GM19467 (cell line): ENCODE results near the gene ERLIN1.

Experiments
- ATAC-seq: cut with Tn5 transposase; IDR thresholded peaks from one replicate; pipeline ENCODE4 v1.9.1; 2021; ENCODE audit warnings: mild to moderate bottlenecking, moderate library complexity; ENCODE audit not compliant: unreplicated experiment

ERLIN1 gene

GRCh38 chr10:100173035-100173434, 12.8 kb downstream of the ERLIN1 start:
- no peak for ATAC-seq

GRCh38 chr10:100172349-100172748, 13.5 kb downstream of the ERLIN1 start:
- ATAC-seq, result no peak

GRCh38 chr10:100168313-100168643, 17.6 kb downstream of the ERLIN1 start:
- ATAC-seq, result no peak

- ATAC-seq, result no peak
Observed at GRCh38 chr10:100167553-100168312, 18.1 kb downstream of the ERLIN1 start.

- ATAC-seq, result no peak
Observed at GRCh38 chr10:100163704-100164621, 21.9 kb downstream of the ERLIN1 start.

GRCh38 chr10:100162696-100163095, 23.1 kb downstream of the ERLIN1 start:
- no peak for ATAC-seq

GRCh38 chr10:100158044-100158805, 27.6 kb downstream of the ERLIN1 start:
- ATAC-seq, result peak; percentile 59

- no peak for ATAC-seq
Observed at GRCh38 chr10:100157156-100157555, 28.7 kb downstream of the ERLIN1 start.

GRCh38 chr10:100155936-100156335, 29.9 kb downstream of the ERLIN1 start:
- ATAC-seq, result no peak

- no peak for ATAC-seq
Observed at GRCh38 chr10:100154666-100155065, 31.2 kb downstream of the ERLIN1 start.

GRCh38 chr10:100153239-100153825, 32.5 kb downstream of the ERLIN1 start:
- no peak for ATAC-seq

GRCh38 chr10:100151723-100152300, 34.0 kb downstream of the ERLIN1 start:
- ATAC-seq, result no peak

- ATAC-seq, result no peak
Observed at GRCh38 chr10:100148353-100149211, 37.2 kb downstream of the ERLIN1 start.

GRCh38 chr10:100146875-100147650, 38.8 kb downstream of the ERLIN1 start:
- no peak for ATAC-seq

- ATAC-seq, result no peak
Observed at GRCh38 chr10:100146398-100146797, 39.4 kb downstream of the ERLIN1 start.

GRCh38 chr10:100143756-100144155, 42.1 kb downstream of the ERLIN1 start:
- no peak for ATAC-seq

- ATAC-seq, result no peak
Observed at GRCh38 chr10:100141446-100142087, 44.3 kb downstream of the ERLIN1 start.

GRCh38 chr10:100140070-100140469, 45.8 kb downstream of the ERLIN1 start:
- ATAC-seq, result no peak
